IMR-90 (cell line): Measurements from ENCODE around the gene LMTK2. TPM values are rescaled to one million over a fixed set of nuclear protein-coding genes. Genes with fewer than 3 reads are reported as not detected.

Experiments used
- ATAC-seq: fragments of 200-7000 bp; cut with Tn5 transposase; 2 replicates; pipeline ENCODE4 v1.9.1; 2020; ENCODE audit warnings: low read depth, mild to moderate bottlenecking, moderate library complexity
- BruUV-seq: library from RNA; stranded (reverse); fragments of 400-500 nt; replicated peaks from 2 replicates; lab custom pipeline; 2021; lab: Mats Ljungman, UMichigan
- CTCF ChIA-PET: fragments of 300-600 bp; formaldehyde crosslinking; extraction: SDS; loops from one replicate; lab custom pipeline; 2021; ENCODE audit warnings: antibody characterized with exemption; lab: Yijun Ruan, JAX
- POLR2A ChIA-PET: fragments of 300-600 bp; sonication (Branson Sonifier 250); formaldehyde crosslinking; loops from one replicate; lab custom pipeline; 2022; ENCODE audit warnings: antibody characterized with exemption; ENCODE audit not compliant: unreplicated experiment; lab: Charles Lee
- DNase-seq: peaks from one replicate; pipeline ENCODE4 v3.0.0; 2013
- H2AFZ ChIP-seq: replicated peaks from 2 replicates; pipeline ENCODE3; 2013; ENCODE audit warnings: low read length, mild to moderate bottlenecking; ENCODE audit not compliant: poor library complexity
- H2AK5ac ChIP-seq: 2 replicates; pipeline ENCODE4 v1.6.1; 2013; ENCODE audit warnings: low read depth, low read length, inconsistent platforms
- H2AK9ac ChIP-seq: replicated peaks from 2 replicates; pipeline ENCODE3; 2013; ENCODE audit warnings: mild to moderate bottlenecking, low read depth, low read length, moderate library complexity; ENCODE audit not compliant: poor library complexity
- H2BK120ac ChIP-seq: 2 replicates; pipeline ENCODE4 v1.6.1; 2013; ENCODE audit warnings: low read depth, low read length, inconsistent platforms
- H2BK15ac ChIP-seq: 3 replicates; pipeline ENCODE4 v1.6.1; 2013; ENCODE audit warnings: low read depth, low read length, inconsistent platforms
- H2BK20ac ChIP-seq: 2 replicates; pipeline ENCODE4 v1.6.1; 2013; ENCODE audit warnings: low read depth, mild to moderate bottlenecking, inconsistent platforms, low read length, moderate library complexity
- H2BK5ac ChIP-seq: 2 replicates; pipeline ENCODE4 v1.6.1; 2013; ENCODE audit warnings: mild to moderate bottlenecking, low read depth, low read length, inconsistent platforms; ENCODE audit not compliant: poor library complexity, severe bottlenecking
- H3K14ac ChIP-seq: replicated peaks from 2 replicates; pipeline ENCODE4 v1.6.1; 2013; ENCODE audit warnings: low read depth, low read length, inconsistent platforms
- H3K18ac ChIP-seq: 2 replicates; pipeline ENCODE4 v1.6.1; 2013; ENCODE audit warnings: low read depth, low read length, control low read depth
- H3K23ac ChIP-seq: 2 replicates; pipeline ENCODE4 v1.6.1; 2013; ENCODE audit warnings: low read depth, low read length, inconsistent platforms
- H3K27ac ChIP-seq: 2 replicates; pipeline ENCODE4 v1.5.1; 2013; ENCODE audit warnings: mild to moderate bottlenecking, control low read depth, low read length; ENCODE audit not compliant: insufficient read depth
- H3K27me3 ChIP-seq: 2 replicates; pipeline ENCODE4 v1.6.1; 2013; ENCODE audit warnings: low read length; ENCODE audit not compliant: control insufficient read depth, insufficient read depth
- H3K36me3 ChIP-seq: 2 replicates; pipeline ENCODE4 v1.6.1; 2013; ENCODE audit warnings: low read length, mixed read lengths; ENCODE audit not compliant: control insufficient read depth, insufficient read depth
- H3K4ac ChIP-seq: 2 replicates; pipeline ENCODE4 v1.6.1; 2013; ENCODE audit warnings: low read depth, low read length, inconsistent platforms
- H3K4me1 ChIP-seq: 2 replicates; pipeline ENCODE4 v1.6.1; 2013; ENCODE audit warnings: low read length, mixed read lengths; ENCODE audit not compliant: control insufficient read depth, insufficient read depth
- H3K4me2 ChIP-seq: 2 replicates; pipeline ENCODE4 v1.6.1; 2013; ENCODE audit warnings: low read depth, mild to moderate bottlenecking, control low read depth, low read length, moderate library complexity
- H3K4me3 ChIP-seq: 2 replicates; pipeline ENCODE4 v1.5.1; 2013; ENCODE audit warnings: low read depth, mild to moderate bottlenecking, control low read depth, low read length, moderate library complexity; ENCODE audit not compliant: insufficient read depth
- H3K56ac ChIP-seq: 2 replicates; pipeline ENCODE4 v1.6.1; 2013; ENCODE audit warnings: low read length, inconsistent platforms; ENCODE audit not compliant: insufficient read depth; ENCODE audit errors: extremely low read depth
- H3K79me1 ChIP-seq, 2 experiments: 2 replicates each; pipeline ENCODE4 v1.6.1; 2013; ENCODE audit warnings: low read length in 2 of 2, inconsistent platforms in 1 of 2, low read depth in 1 of 2
- H3K9ac ChIP-seq: 2 replicates; pipeline ENCODE4 v1.6.1; 2013; ENCODE audit warnings: low read depth, low read length, control low read depth
- H3K9me1 ChIP-seq: 2 replicates; pipeline ENCODE4 v1.6.1; 2013; ENCODE audit warnings: low read length, inconsistent platforms; ENCODE audit not compliant: insufficient read depth
- H3K9me3 ChIP-seq: 2 replicates; pipeline ENCODE4 v1.6.1; 2013; ENCODE audit warnings: low read length; ENCODE audit not compliant: control insufficient read depth, insufficient read depth
- H4K20me1 ChIP-seq: 2 replicates; pipeline ENCODE4 v1.6.1; 2013; ENCODE audit warnings: low read length, inconsistent platforms; ENCODE audit not compliant: insufficient read depth
- H4K5ac ChIP-seq: 2 replicates; pipeline ENCODE4 v1.6.1; 2013; ENCODE audit warnings: mild to moderate bottlenecking, low read depth, low read length, control low read depth
- H4K8ac ChIP-seq, 2 experiments: 2 replicates each; pipeline ENCODE4 v1.6.1; 2013; ENCODE audit warnings: low read depth in 2 of 2, low read length in 2 of 2, control low read depth in 1 of 2, inconsistent platforms in 1 of 2
- H4K91ac ChIP-seq: 2 replicates; pipeline ENCODE4 v1.6.1; 2013; ENCODE audit warnings: low read depth, low read length, inconsistent platforms; ENCODE audit not compliant: insufficient read depth
- BHLHE40 ChIP-seq: fragments of 150-350 bp; IDR thresholded peaks from 2 replicates; pipeline ENCODE4 v1.6.1; 2016; ENCODE audit warnings: mild to moderate bottlenecking, low read depth, low read length
- CEBPB ChIP-seq: IDR thresholded peaks from 2 replicates; pipeline ENCODE4 v1.6.1; 2012; ENCODE audit warnings: low read depth, low read length, improper control_type of control experiment
- CHD1 ChIP-seq: IDR thresholded peaks from 2 replicates; pipeline ENCODE4 v1.6.1; 2012; ENCODE audit warnings: low read depth, low read length, improper control_type of control experiment
- ELK1 ChIP-seq: fragments of 150-350 bp; IDR thresholded peaks from 2 replicates; pipeline ENCODE4 v1.6.1; 2016; ENCODE audit warnings: low read depth, mild to moderate bottlenecking, low read length, moderate library complexity, borderline replicate concordance
- FOS ChIP-seq: fragments of 150-350 bp; IDR thresholded peaks from 2 replicates; pipeline ENCODE4 v1.6.1; 2016; ENCODE audit warnings: low read depth, low read length
- MAZ ChIP-seq: IDR thresholded peaks from 2 replicates; pipeline ENCODE4 v1.6.1; 2012; ENCODE audit warnings: low read depth, mild to moderate bottlenecking, low read length, improper control_type of control experiment, moderate library complexity, borderline replicate concordance
- MXI1 ChIP-seq: IDR thresholded peaks from 2 replicates; pipeline ENCODE4 v1.6.1; 2012; ENCODE audit warnings: low read depth, mild to moderate bottlenecking, low read length, moderate library complexity, borderline replicate concordance
- NFE2L2 ChIP-seq: fragments of 150-350 bp; IDR thresholded peaks from 2 replicates; pipeline ENCODE4 v1.6.1; 2016; ENCODE audit warnings: low read depth, mild to moderate bottlenecking, low read length
- POLR2A ChIP-seq: IDR thresholded peaks from 2 replicates; pipeline ENCODE4 v1.6.1; 2012; ENCODE audit warnings: mild to moderate bottlenecking, low read depth, low read length
- RCOR1 ChIP-seq: IDR thresholded peaks from 2 replicates; pipeline ENCODE4 v1.6.1; 2012; ENCODE audit warnings: mild to moderate bottlenecking, low read length, improper control_type of control experiment; ENCODE audit not compliant: insufficient replicate concordance
- SMC3 ChIP-seq: fragments of 150-350 bp; IDR thresholded peaks from 2 replicates; pipeline ENCODE4 v1.6.1; 2016; ENCODE audit warnings: low read depth, mild to moderate bottlenecking, antibody characterized with exemption, low read length, moderate library complexity
- USF2 ChIP-seq: fragments of 150-350 bp; IDR thresholded peaks from 2 replicates; pipeline ENCODE4 v1.6.1; 2017; ENCODE audit warnings: mild to moderate bottlenecking, antibody characterized with exemption, low read length, low read depth
- WGBS, 2 experiments: methylation state at CpG; one replicate each; pipeline versions ENCODE4 v1.1.5 to v1.1.7; 2013; ENCODE audit warnings: missing lambda C conversion rate in 2 of 2; ENCODE audit not compliant: insufficient read length in 1 of 2; ENCODE audit errors: extremely low coverage in 2 of 2; 5-methylcytosine and 5-hydroxymethylcytosine counted together
- dilution Hi-C: fragments of 300-500 bp; cut with HindIII; formaldehyde crosslinking; loops from one replicate; pipeline ENCODE4 v1.14.3; 2018; ENCODE audit warnings: low sequenced_read_pairs; ENCODE audit not compliant: unreplicated experiment
- in situ Hi-C: fragments of 300-500 bp; cut with MboI; formaldehyde crosslinking; loops from 3 replicates; pipeline ENCODE4 v1.14.3; 2019; ENCODE audit warnings: low sequenced_read_pairs, inconsistent platforms, mixed read lengths
- intact Hi-C: fragments of 100-400 bp; cut with micrococcal nuclease; formaldehyde crosslinking; loops from 2 replicates; pipeline ENCODE4 v1.10.0; 2022
- polyA plus RNA-seq, 3 experiments: library from polyadenylated mRNA; depleted of rRNA; stranded (reverse); fragments of >200 nt; gene quantifications; 2 replicates each; pipeline ENCODE4 v1.2.3, GENCODE V29; 2012; ENCODE audit warnings: low replicate concordance in 1 of 3
- total RNA-seq: library from RNA; depleted of rRNA; stranded (reverse); fragments of >200 nt; gene quantifications from 2 replicates; pipeline ENCODE4 v1.2.3, GENCODE V29; 2012

Gene LMTK2
- total and polyA plus RNA-seq, 2 of the 4 experiments (the other 2 are of a cell fraction), result 4.4 to 5.0 TPM

GRCh38 chr7:98196706-98197605 lies 90.3 kb downstream of the LMTK2 start (continued):
- no peak for TF ChIP-seq MAZ

GRCh38 chr7:98199131-98199530 lies 92.5 kb downstream of the LMTK2 start:
- WGBS, 2 experiments, result no CpG with 5 or more reads among the region's 5 CpGs
- ChIA-PET CTCF (no interaction called here), POLR2A (no interaction called here)
- no peak overlapping the region for H3K23ac ChIP-seq
- H3K27ac ChIP-seq, result peak overlapping the region; percentile 10; the same call in 1 of the 2 replicates
- no peak overlapping the region for H2AFZ ChIP-seq
- no peak overlapping the region for H2BK120ac ChIP-seq
- 0 out of 2 replicates have a peak overlapping the region, but pooled peaks have one; percentile 5 for H3K4me2 ChIP-seq
- no peak overlapping the region for H3K14ac ChIP-seq
- H3K56ac ChIP-seq, result no peak overlapping the region
- no peaks in the 10 kb centered on the region for H4K20me1 ChIP-seq
- H3K9ac ChIP-seq, result no peak overlapping the region
- no peaks in the 10 kb centered on the region for H3K27me3 ChIP-seq
- H3K4me1 ChIP-seq, result peaks cover 2% of the 10 kb centered on the region; the same call in 1 of the 2 replicates
- no peak overlapping the region for H3K4ac ChIP-seq
- DNase-seq (peak; percentile 52), ATAC-seq (peak; percentile 59)
- H2AK5ac ChIP-seq, result no peak overlapping the region
- no peak overlapping the region for H2BK5ac ChIP-seq
- H2AK9ac ChIP-seq, result no peak overlapping the region
- no peak overlapping the region for H4K5ac ChIP-seq
- H2BK15ac ChIP-seq, result no peak overlapping the region
- no peak overlapping the region for H4K91ac ChIP-seq
- peaks cover 5 to 11% of the 10 kb centered on the region in 2 experiments for H3K79me1 ChIP-seq
- no peak overlapping the region for H3K18ac ChIP-seq
- in situ Hi-C loops (no loop called here), dilution Hi-C loops (no loop called here), intact Hi-C loops (no loop called here)
- H3K9me3 ChIP-seq, result peaks cover 3% of the 10 kb centered on the region; the same call in 1 of the 2 replicates
- no peak overlapping the region for H3K4me3 ChIP-seq
- H3K9me1 ChIP-seq, result peaks cover 5% of the 10 kb centered on the region; the same call in 1 of the 2 replicates
- peaks cover 4% of the 10 kb centered on the region; the same call in 1 of the 2 replicates for H3K36me3 ChIP-seq
- no peak overlapping the region for H2BK20ac ChIP-seq
- BruUV-seq, result no TSS peak
- H4K8ac ChIP-seq, result no peak overlapping the region
- no peak for TF ChIP-seq RCOR1
- TF ChIP-seq MXI1, result no peak
- no peak for TF ChIP-seq USF2
- no peak for TF ChIP-seq BHLHE40
- TF ChIP-seq CHD1, result no peak
- no peak for TF ChIP-seq ELK1
- TF ChIP-seq POLR2A, result no peak
- no peak for TF ChIP-seq FOS
- TF ChIP-seq CEBPB, result no peak
- TF ChIP-seq NFE2L2, result no peak
- no peak for TF ChIP-seq SMC3
